Mesothelial cell of epicardium (in vitro differentiated cells): ENCODE data around the gene SPP1. TPM values are rescaled to one million over a fixed set of nuclear protein-coding genes. Genes with fewer than 3 reads are reported as not detected.
"Not testable (repeated sequence)": the region's sequence is repeated elsewhere in the genome, so short reads cannot be mapped to it uniquely, and the experiment has no call there.

ENCODE experiments used
- DNase-seq, 2 experiments: peaks; one replicate each; pipeline ENCODE4 v3.0.0; 2021; ENCODE audit warnings: low spot score in 2 of 2; ENCODE audit not compliant: unreplicated experiment in 2 of 2
- H3K27ac Mint-ChIP-seq: 2 replicates; pipeline ENCODE4 v1.8.0; 2021; ENCODE audit warnings: mixed read lengths
- H3K27me3 Mint-ChIP-seq: 2 replicates; pipeline ENCODE4 v1.8.0; 2021; ENCODE audit warnings: low read depth, mixed read lengths
- H3K36me3 Mint-ChIP-seq: 2 replicates; pipeline ENCODE4 v1.8.0; 2021; ENCODE audit warnings: mixed read lengths
- H3K4me1 Mint-ChIP-seq: 2 replicates; pipeline ENCODE4 v1.8.0; 2021; ENCODE audit warnings: mixed read lengths
- H3K4me3 Mint-ChIP-seq: 2 replicates; pipeline ENCODE4 v1.8.0; 2021; ENCODE audit warnings: mild to moderate bottlenecking, moderate library complexity, mixed read lengths
- H3K9me3 Mint-ChIP-seq: 2 replicates; pipeline ENCODE4 v1.8.0; 2021; ENCODE audit warnings: mixed read lengths
- total RNA-seq: library from RNA; stranded (reverse); gene quantifications from 3 replicates; pipeline ENCODE4 v1.2.1, GENCODE V29; 2021
- TF ChIP-seq, protein P1 (sequence below): fragments of 200-600 bp; sonication (generic); IDR thresholded peaks from one replicate; pipeline ENCODE4 v1.5.0; 2021; ENCODE audit warnings: antibody characterized with exemption; ENCODE audit not compliant: unreplicated experiment

The SPP1 gene
- total RNA-seq, 1 donor from 2014 or later: 30.3 TPM

DNA sequence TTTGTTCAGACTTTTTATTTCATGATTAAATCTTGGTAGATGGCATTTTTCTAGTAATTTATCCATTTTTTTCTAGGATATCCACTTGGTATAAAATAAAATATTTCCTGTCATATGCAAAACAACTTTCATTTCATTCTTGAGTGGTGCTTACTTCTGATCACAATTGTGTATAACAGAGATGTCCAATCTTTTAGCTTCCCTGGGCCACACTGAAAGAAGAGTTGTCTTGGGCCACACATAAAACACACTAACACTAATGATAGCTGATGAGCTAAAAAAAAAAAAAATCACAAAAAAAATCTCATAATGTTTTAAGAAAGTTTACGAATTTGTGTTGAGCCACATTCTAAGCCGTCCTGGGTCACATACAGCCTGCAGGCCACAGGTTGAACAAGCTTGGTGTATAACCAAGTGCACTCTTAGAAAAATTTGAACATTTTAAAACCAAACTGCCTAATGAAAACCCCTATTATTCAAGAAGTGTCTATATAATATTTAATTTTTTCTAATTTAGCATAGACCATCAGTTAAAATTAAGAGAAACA lies 41.3 kb upstream of the SPP1 start:
- Mint-ChIP-seq H3K4me1 (peaks cover 2% of the 10 kb centered on the region), H3K27ac (no peak overlapping the region), H3K9me3 (peaks cover 19% of the 10 kb centered on the region), H3K4me3 (no peak overlapping the region), H3K36me3 (peaks cover 10% of the 10 kb centered on the region), H3K27me3 (no peaks in the 10 kb centered on the region)
- no peak for DNase-seq
- TF ChIP-seq, protein P1, sequence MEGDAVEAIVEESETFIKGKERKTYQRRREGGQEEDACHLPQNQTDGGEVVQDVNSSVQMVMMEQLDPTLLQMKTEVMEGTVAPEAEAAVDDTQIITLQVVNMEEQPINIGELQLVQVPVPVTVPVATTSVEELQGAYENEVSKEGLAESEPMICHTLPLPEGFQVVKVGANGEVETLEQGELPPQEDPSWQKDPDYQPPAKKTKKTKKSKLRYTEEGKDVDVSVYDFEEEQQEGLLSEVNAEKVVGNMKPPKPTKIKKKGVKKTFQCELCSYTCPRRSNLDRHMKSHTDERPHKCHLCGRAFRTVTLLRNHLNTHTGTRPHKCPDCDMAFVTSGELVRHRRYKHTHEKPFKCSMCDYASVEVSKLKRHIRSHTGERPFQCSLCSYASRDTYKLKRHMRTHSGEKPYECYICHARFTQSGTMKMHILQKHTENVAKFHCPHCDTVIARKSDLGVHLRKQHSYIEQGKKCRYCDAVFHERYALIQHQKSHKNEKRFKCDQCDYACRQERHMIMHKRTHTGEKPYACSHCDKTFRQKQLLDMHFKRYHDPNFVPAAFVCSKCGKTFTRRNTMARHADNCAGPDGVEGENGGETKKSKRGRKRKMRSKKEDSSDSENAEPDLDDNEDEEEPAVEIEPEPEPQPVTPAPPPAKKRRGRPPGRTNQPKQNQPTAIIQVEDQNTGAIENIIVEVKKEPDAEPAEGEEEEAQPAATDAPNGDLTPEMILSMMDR: no peak

DNA sequence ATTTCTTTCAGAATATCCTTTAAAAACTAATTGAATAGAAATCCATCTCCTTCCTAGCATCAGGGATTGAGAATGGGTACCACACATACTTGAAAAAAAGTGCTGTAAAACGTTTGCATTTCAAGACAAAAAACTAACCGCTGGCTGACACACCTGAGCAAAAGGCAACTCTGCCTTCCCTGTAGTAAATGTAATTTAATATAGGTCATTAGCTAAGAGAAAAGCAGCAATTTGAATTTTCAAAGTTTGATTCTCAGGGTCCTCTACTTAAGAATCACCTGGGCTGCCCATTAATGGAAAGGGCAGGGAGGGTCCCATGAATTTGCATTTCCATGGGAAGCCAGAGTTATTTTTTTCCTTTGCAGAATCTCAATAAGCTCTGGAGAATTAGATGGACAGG lies 40.5 kb upstream of the SPP1 start:
- TF ChIP-seq, protein P1: no peak
- H3K4me1 Mint-ChIP-seq: no peaks in the 10 kb centered on the region
- peaks cover 10% of the 10 kb centered on the region for H3K36me3 Mint-ChIP-seq
- no peak overlapping the region for H3K4me3 Mint-ChIP-seq
- H3K27ac Mint-ChIP-seq: no peak overlapping the region
- peaks cover 19% of the 10 kb centered on the region for H3K9me3 Mint-ChIP-seq
- H3K27me3 Mint-ChIP-seq: no peaks in the 10 kb centered on the region
- DNase-seq: no peak

DNA sequence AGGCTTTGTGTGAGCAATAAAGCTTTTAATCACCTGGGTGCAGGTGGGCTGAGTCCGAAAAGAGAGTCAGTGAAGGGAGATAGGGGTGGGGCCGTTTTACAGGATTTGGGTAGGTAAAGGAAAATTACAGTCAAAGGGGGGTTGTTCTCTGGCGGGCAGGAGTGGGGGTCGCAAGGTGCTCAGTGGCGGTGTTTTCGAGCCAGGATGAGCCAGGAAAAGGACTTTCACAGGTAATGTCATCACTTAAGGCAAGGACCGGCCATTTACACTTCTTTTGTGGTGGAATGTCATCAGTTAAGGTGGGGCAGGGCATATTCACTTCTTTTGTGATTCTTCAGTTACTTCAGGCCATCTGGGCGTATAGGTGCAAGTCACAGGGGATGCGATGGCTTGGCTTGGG lies 39.6 kb upstream of the SPP1 start:
- H3K4me3 Mint-ChIP-seq, H3K27ac Mint-ChIP-seq: not testable (repeated sequence)
- H3K9me3 Mint-ChIP-seq: peaks cover 13% of the 10 kb centered on the region

DNA sequence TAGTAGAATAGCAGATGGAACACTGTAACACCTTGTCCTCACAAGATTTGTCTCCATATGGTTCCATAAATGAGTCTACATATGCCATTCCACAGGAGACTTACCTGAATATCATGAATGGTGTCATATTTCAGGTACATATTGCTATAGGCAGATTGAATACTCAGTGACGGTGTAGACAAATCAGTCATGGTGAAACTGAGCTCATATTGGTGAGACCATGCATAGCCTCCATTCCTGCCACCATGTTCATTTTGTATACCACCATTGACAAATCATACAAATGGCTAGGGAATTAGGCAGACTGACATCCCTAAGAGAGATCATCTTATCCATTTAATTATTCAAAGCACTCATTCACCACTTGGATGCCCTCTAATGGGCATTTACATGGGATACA lies 38.0 kb upstream of the SPP1 start:
- H3K27me3 Mint-ChIP-seq: no peaks in the 10 kb centered on the region

More for the DNA sequence above, 39.6 kb upstream of the SPP1 start:
- not testable (repeated sequence) for DNase-seq, H3K36me3 Mint-ChIP-seq, H3K4me1 Mint-ChIP-seq, H3K27me3 Mint-ChIP-seq

DNA sequence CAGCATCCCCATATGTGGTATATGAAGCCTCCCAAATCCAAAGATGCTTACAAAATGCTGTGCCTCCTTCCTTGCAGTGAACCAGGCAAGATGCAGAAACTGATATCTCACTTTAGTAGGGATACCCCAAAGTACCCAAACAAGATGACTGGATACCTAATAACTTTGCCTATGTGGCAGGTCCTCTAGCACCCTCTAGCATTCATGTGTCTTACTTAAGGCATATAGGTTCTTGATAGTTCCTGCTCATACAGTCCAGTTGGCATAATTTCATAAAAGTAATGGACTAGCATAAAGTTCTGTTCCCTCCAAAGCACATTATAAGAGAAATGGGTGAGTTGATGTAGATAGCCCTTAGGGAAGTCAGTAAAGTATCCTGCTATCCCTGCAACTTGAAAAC lies 36.8 kb upstream of the SPP1 start:
- Mint-ChIP-seq H3K4me1 (peaks cover 22% of the 10 kb centered on the region), H3K9me3 (no peaks in the 10 kb centered on the region), H3K27ac (no peak overlapping the region), H3K4me3 (no peak overlapping the region), H3K36me3 (no peaks in the 10 kb centered on the region), H3K27me3 (no peaks in the 10 kb centered on the region)
- TF ChIP-seq, protein P1: no peak
- no peak for DNase-seq

More for the DNA sequence above, 38.0 kb upstream of the SPP1 start:
- H3K36me3 Mint-ChIP-seq: peaks cover 3% of the 10 kb centered on the region
- DNase-seq: no peak
- H3K9me3 Mint-ChIP-seq: peaks cover 4% of the 10 kb centered on the region
- no peak overlapping the region for H3K4me3 Mint-ChIP-seq
- no peak overlapping the region for H3K27ac Mint-ChIP-seq
- TF ChIP-seq, protein P1: no peak
- peaks cover 17% of the 10 kb centered on the region for H3K4me1 Mint-ChIP-seq

DNA sequence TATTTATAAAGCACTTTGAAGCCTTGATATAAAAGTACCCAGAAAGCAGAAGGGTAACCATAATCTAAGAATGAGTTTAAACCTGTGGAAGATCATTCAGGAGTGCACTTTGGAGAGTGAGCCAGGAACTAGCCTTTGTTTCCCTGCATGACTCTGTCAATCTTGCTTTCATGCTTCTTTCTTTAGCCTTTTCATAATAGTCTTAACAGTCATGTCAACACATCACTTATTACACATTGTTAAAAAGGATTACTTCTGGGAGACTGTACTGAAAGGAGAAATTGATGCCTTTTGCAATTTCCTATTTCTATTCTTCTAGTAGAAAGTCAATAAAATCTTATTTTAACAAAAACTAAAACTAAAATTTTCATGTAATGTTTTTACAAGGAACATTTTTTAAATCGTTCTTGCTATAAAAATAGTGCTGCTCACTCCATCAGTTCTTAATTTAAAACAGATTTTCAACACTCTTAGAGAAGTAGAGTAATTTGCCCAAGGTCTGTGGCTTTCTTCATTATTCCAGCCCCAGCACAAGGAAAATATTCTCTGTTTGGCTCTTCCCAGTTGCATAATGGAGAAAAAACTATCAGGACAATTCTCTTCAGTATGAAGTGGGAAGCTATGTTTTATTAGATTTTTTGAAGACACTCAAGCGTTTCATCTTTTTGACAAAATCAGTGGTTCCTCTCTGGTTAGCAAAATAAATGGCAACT lies 35.4 kb upstream of the SPP1 start:
- no peaks in the 10 kb centered on the region for H3K9me3 Mint-ChIP-seq
- DNase-seq: no peak
- no peak overlapping the region for H3K4me3 Mint-ChIP-seq
- peaks cover 22% of the 10 kb centered on the region for H3K4me1 Mint-ChIP-seq
- TF ChIP-seq, protein P1: no peak
- no peaks in the 10 kb centered on the region for H3K27me3 Mint-ChIP-seq
- no peak overlapping the region for H3K27ac Mint-ChIP-seq
- no peaks in the 10 kb centered on the region for H3K36me3 Mint-ChIP-seq

DNA sequence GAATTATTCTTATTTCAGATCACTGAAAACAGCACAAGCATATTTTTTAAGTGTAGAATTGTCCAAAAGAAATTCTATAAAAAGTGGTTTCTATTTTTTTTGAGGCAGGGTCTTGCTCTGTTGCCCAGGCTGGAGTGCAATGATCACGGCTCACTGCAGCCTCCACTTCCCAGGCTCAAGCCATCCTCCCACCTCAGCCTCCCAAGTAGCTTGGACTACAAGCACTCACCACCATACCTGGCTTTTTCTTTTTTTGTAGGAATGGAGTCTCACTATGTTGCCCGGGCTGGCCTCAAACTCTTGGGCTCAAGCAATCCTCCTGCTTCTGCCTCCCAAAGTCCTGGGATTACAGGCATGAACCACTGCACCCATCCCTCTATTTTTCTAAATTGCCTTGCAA lies 34.7 kb upstream of the SPP1 start:
- not testable (repeated sequence) for DNase-seq, H3K4me3 Mint-ChIP-seq, H3K9me3 Mint-ChIP-seq, H3K27me3 Mint-ChIP-seq, H3K36me3 Mint-ChIP-seq
- peaks cover 24% of the 10 kb centered on the region for H3K4me1 Mint-ChIP-seq
- peak overlapping the region; percentile 84 for H3K27ac Mint-ChIP-seq
